Activated CD4-positive, alpha-beta T cell treated with anti-CD3 and anti-CD28 coated beads, Interleukin-10, Interleukin-2, amounts not matched to agents 100 ng/mL and 50 ng/mL, durations not matched to agents 16 hours and 8 hours (primary cell): ENCODE results near the gene TEX2.
A peak's percentile ranks its signal among the peaks of the same experiment; 100 is the strongest.
"Not testable (repeated sequence)": the region's sequence is repeated elsewhere in the genome, so short reads cannot be mapped to it uniquely, and the experiment has no call there.

ENCODE experiments used
- DNase-seq: peaks from one replicate; pipeline ENCODE4 v3.0.0-alpha.2; 2020

The TEX2 gene

GRCh38 chr17:64212122-64212521 lies 50.9 kb downstream of the TEX2 start:
- no peak for DNase-seq

- DNase-seq = no peak
These were observed 53.1 kb downstream of the TEX2 start for GRCh38 chr17:64209983-64210382.

- no peak for DNase-seq
These were observed 53.6 kb downstream of the TEX2 start for GRCh38 chr17:64209356-64209941.

GRCh38 chr17:64208656-64209055 lies 54.4 kb downstream of the TEX2 start:
- DNase-seq = not testable (repeated sequence)

GRCh38 chr17:64205804-64206203 lies 57.3 kb downstream of the TEX2 start:
- DNase-seq = no peak

- DNase-seq = no peak
These were observed 59.4 kb downstream of the TEX2 start for GRCh38 chr17:64203630-64204029.

- DNase-seq = no peak
These were observed 60.2 kb downstream of the TEX2 start for GRCh38 chr17:64202683-64203344.

- peak; percentile 60 for DNase-seq
These were observed 62.7 kb downstream of the TEX2 start for GRCh38 chr17:64200080-64201032.

GRCh38 chr17:64198331-64199090 lies 64.5 kb downstream of the TEX2 start:
- no peak for DNase-seq

GRCh38 chr17:64196601-64197000 lies 66.5 kb downstream of the TEX2 start:
- DNase-seq = no peak

GRCh38 chr17:64193561-64193960 lies 69.5 kb downstream of the TEX2 start:
- no peak for DNase-seq

- DNase-seq = no peak
These were observed 70.5 kb downstream of the TEX2 start for GRCh38 chr17:64192589-64192988.

GRCh38 chr17:64190472-64190871 lies 72.6 kb downstream of the TEX2 start:
- DNase-seq = no peak

- no peak for DNase-seq
These were observed 75.0 kb downstream of the TEX2 start for GRCh38 chr17:64188088-64188487.

GRCh38 chr17:64187093-64187895 lies 75.8 kb downstream of the TEX2 start:
- no peak for DNase-seq

GRCh38 chr17:64186171-64187092 lies 76.6 kb downstream of the TEX2 start:
- no peak for DNase-seq

GRCh38 chr17:64185557-64185956 lies 77.5 kb downstream of the TEX2 start:
- DNase-seq = not testable (repeated sequence)

GRCh38 chr17:64185101-64185500 lies 78.0 kb downstream of the TEX2 start:
- DNase-seq = no peak

GRCh38 chr17:64183815-64184214 lies 79.2 kb downstream of the TEX2 start:
- peak; percentile 57 for DNase-seq

- no peak for DNase-seq
These were observed 80.6 kb downstream of the TEX2 start for GRCh38 chr17:64182325-64183012.
